ENCODE results near the gene SHC1.

DNA sequence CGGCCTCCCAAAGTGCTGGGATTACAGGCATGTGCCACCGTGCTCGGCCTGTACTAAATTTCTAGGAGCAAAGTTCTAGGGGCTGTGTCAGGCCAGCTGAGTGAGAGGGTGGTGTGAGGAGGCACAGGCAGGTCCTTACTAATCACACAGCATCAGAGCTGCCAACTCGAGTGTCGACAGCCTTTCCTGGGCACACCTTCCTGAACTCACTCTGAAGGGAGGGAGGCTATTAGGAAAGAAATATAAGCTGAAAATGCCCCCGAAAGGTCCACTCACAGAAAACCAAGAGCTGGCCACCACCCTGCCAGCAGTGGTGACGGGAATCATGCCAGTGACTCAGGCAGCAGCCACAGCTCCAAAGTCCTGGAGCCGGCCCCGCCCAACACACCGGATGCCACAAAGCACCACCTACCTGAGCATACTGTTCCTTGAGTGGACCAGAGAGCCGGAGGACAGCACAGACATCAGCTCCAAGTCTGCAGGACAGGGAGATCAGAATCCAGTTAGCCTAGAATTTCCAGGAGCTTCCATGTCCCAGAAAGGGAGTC is 38.5 kb downstream of the SHC1 start:
- TF ChIP-seq ZNF274 (IDR thresholded peaks at IDR 0.05; ENCODE audit: low read depth, low read length) (no peak), SUZ12 (IDR thresholded peaks at IDR 0.05; ENCODE audit: extremely low read depth, insufficient read depth, insufficient read length) (no peak)
